Measurements from ENCODE around the gene CYP1A2.

Gene CYP1A2

GRCh38 chr15:74790080-74790916, 41.7 kb downstream of the CYP1A2 start:
- peak; percentile 73 for DNase-seq

- DNase-seq, result no peak
These were observed 42.4 kb downstream of the CYP1A2 start for GRCh38 chr15:74791007-74791406.

- DNase-seq, result no peak
These were observed 43.0 kb downstream of the CYP1A2 start for GRCh38 chr15:74791667-74792066.

GRCh38 chr15:74792227-74793016, 43.8 kb downstream of the CYP1A2 start:
- DNase-seq, result no peak

- peak; percentile 53 for DNase-seq
These were observed 44.7 kb downstream of the CYP1A2 start for GRCh38 chr15:74793135-74794028.

GRCh38 chr15:74794248-74794969, 45.8 kb downstream of the CYP1A2 start:
- no peak for DNase-seq

- no peak for DNase-seq
These were observed 46.3 kb downstream of the CYP1A2 start for GRCh38 chr15:74794970-74795349.

GRCh38 chr15:74795966-74796625, 47.5 kb downstream of the CYP1A2 start:
- DNase-seq, result no peak

- no peak for DNase-seq
These were observed 50.0 kb downstream of the CYP1A2 start for GRCh38 chr15:74798388-74799254.

- DNase-seq, result no peak
These were observed 50.7 kb downstream of the CYP1A2 start for GRCh38 chr15:74799255-74799855.

- peak; percentile 94 for DNase-seq
These were observed 51.4 kb downstream of the CYP1A2 start for GRCh38 chr15:74799856-74800558.

- DNase-seq, result peak; percentile 57
These were observed 52.0 kb downstream of the CYP1A2 start for GRCh38 chr15:74800559-74801094.

GRCh38 chr15:74801311-74801997, 52.8 kb downstream of the CYP1A2 start:
- DNase-seq, result no peak

- DNase-seq, result no peak
These were observed 53.6 kb downstream of the CYP1A2 start for GRCh38 chr15:74802290-74802689.

GRCh38 chr15:74802862-74803447, 54.3 kb downstream of the CYP1A2 start:
- DNase-seq, result no peak

GRCh38 chr15:74804935-74805334, 56.3 kb downstream of the CYP1A2 start:
- DNase-seq, result no peak

All from inflammatory macrophage treated with lipopolysaccharide for 4 hours (primary cell).